ENCODE measurements around the gene SPTBN2.
"Not testable (repeated sequence)": the region's sequence is repeated elsewhere in the genome, so short reads cannot be mapped to it uniquely, and the experiment has no call there.

Gene SPTBN2
- 0 to 1.1 (median 0.27) reads per million in 3 experiments for total RNA-seq

GRCh38 chr11:66728693-66729385 lies at the start of gene SPTBN2:
SPTBN2 (minus strand) TSS chr11:66729216; CDS start chr11:66721240, 7,976 bp downstream.
- DNase-seq, result no peak

DNA sequence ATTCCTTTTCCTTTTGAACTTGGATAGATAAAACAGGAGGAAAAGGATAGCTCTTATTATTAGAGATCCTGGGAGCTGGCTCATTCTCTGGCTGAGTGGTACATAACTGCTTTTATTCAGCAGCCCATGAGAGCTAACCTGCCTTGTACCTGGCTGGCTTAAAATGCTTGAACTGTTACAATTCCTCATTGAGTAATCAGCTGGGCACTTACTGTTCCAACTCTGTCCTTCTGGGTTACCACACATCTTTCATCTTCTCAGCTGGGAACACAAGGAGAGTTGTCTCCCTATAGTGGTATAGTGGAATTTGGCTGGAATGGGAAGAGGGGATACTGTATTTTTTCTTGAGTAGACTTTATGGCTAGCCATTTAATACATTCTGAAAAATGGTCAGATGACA lies 39.8 kb upstream of the SPTBN2 start:
- DNase-seq, result no peak

GRCh38 chr11:66768088-66768521 lies 39.1 kb upstream of the SPTBN2 start:
- no peak for DNase-seq

DNA sequence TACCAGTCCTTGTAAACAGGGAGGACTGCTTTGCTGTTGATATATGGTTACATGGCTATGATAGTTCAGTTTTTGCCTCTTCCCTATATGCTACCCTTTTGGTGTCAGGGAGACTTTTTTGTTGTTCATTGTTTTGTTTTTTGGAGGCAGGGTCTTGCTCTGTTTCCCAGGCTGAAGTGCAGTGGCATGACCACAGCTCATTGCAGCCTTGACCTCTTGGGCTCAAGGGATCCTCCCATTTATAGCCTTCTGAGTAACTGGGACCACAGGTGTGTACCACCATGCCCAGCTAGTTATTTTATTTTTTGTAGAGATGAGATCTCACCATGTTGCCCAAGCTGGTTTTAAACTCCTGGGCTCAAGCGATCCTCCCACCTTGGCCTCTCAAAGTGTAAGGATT lies 38.6 kb upstream of the SPTBN2 start:
- no peak for DNase-seq

- no peak for DNase-seq
These were observed 37.7 kb upstream of the SPTBN2 start for GRCh38 chr11:66766681-66767080.

GRCh38 chr11:66762088-66762487 lies 33.1 kb upstream of the SPTBN2 start:
- no peak for DNase-seq

DNA sequence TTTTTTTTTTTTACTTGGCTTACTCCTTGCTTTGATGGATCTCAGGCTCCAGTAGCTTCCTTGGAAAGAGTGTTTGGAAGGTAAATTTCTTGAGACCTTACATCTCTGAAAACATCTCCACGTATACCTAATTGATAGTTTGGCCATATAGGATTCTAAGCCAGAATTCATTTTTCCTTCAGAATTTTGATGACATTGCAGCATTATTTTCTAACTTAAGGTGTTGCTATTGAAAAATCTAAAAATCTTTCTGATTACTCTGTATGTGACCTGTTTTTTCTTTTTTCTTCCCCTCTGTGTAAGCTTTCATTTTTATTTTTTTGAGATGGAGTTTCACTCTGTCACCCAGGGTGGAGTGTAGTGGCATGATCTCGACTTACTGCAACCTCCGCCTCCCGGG lies 23.1 kb upstream of the SPTBN2 start:
- no peak for DNase-seq

GRCh38 chr11:66749091-66749490 lies 20.1 kb upstream of the SPTBN2 start:
- no peak for DNase-seq

DNA sequence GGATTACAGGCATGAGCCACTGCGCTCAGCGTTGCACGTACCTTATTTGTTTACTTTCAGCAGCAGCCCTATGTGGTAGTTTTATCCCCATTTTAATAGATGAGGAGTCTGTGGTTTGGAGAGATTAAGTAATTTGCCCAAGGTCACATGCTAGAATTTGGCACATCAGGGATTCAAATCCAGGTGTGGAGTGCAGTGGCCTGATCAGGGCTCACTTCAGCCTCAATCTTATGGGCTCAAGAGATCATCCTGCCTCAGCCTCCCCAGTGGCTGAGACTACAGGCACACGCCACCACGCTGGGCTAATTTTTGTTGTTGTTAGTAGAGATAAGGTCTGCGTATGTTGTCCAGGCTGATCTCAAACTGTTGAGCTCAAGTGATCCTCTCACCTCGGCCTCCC lies 18.5 kb upstream of the SPTBN2 start:
- DNase-seq, result no peak

DNA sequence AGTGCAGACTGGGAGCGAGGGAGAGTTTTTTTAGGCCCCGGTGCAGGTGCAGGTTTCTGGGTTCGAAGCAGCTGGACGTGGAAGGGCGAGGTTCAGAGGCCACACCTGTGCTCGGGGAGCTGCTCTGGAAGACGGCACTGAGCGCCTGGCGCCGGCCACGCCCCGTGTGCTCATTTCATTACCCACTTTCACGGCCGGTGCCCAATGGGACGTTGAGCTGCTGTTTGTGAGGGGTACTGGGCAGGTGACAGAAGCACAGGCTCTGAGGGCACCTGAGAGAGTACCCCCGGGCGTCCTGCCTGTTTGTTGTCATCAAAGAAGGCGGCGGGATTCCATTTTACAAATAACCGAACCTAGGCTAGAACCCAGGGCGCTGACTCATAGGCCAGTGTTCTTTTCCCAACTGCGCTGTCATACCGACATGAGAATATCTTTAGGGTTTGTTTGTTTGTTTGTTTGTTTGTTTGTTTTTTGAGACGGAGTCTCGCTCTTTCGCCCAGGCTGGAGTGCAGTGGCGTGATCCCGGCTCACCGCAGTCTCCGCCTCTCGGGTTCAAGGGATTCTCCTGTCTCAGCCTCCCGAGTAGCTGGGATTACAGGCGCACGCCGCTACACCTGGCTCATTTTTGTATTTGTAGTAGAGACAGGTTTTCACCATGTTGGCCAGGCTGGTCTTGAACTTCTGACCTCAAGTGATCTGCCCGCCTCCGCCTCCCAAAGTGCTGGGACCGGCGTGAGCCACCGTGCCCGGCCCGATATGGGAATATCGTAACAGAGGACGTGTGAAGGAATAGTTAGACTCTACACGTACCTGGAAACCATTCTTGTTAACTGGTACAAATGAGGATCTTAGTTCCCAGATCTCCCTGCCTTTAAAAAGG lies 16.6 kb upstream of the SPTBN2 start:
- DNase-seq, result peak; percentile 25

- peak; percentile 90 for DNase-seq
These were observed 15.7 kb upstream of the SPTBN2 start for GRCh38 chr11:66744485-66745355.

DNA sequence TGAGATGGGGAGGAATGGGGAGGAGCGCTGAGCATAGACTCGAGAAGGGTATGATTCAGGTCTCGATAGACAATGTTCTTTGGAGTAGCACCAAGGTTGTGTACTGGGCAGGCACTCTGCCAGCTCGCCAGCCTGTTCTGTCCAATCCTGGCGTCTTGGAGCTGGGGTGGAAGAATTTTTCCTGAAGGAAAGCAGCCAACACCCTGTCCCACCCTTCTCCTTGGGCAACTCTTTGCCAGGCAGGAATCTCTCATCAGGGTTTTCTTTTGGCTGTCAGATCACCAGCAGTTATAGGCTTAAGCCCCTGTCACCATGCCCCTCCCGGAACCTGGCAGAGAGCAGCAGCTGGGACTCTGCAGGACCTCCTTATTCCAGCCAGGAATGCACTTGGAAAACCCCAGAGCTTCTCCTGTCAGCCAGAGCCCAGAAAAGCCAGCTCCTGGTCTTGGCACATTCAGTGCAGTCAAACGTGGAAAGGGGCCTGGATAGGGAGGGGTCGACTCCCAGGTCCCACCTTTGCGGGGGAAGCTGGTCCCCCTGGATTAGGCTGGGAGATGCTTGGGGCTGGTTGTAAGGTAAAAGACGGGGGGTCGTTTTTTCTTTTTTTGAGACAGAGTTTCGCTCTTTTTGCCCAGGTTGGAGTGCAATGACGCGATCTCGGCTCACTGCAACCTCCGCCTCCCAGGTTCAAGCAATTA lies 14.4 kb upstream of the SPTBN2 start:
- no peak for DNase-seq

GRCh38 chr11:66741153-66741552 lies 12.1 kb upstream of the SPTBN2 start:
- DNase-seq, result no peak

DNA sequence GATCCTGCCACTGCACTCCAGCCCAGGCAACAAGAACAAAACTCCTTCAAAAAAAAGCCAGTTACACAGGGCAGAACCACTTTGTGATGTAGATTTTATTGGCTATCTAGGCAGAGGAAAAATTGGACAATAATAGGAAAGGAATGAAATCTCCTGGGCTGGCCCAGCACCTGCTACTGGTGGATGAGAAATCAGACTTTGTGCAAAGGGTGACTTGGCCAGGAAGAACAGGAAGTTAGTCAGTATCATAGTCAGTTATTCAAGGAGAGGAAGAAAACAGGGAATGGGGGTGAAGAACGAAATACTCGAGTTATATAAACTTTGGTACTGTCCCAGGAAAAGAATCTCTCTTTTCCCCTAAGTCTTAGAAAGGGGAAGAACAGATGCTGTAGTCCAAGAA lies 11.0 kb upstream of the SPTBN2 start:
- no peak for DNase-seq

GRCh38 chr11:66734215-66734614 lies 5.2 kb upstream of the SPTBN2 start:
- no peak for DNase-seq

DNA sequence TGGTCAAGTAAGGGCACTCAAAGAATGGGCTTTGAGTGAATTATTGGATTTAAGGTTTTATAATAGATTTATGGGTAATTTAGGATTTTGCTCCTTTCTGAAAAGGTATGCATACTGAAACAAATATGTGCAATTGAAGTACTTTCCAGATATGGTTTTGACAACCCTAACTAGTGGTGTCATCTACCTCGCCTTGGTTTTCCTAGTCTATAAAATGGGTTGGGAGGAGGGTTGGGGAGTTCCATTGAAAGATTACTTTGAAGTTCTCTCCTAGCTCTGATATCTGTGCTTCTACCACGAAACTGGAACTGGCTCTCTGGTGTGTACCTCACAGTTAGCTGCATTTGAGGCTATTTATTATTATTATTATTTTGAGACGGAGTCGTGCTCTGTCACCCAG lies 431 bp upstream of the SPTBN2 start:
- DNase-seq, result no peak

GRCh38 chr11:66728038-66728692 lies 851 bp downstream of the SPTBN2 start:
- no peak for DNase-seq

DNA sequence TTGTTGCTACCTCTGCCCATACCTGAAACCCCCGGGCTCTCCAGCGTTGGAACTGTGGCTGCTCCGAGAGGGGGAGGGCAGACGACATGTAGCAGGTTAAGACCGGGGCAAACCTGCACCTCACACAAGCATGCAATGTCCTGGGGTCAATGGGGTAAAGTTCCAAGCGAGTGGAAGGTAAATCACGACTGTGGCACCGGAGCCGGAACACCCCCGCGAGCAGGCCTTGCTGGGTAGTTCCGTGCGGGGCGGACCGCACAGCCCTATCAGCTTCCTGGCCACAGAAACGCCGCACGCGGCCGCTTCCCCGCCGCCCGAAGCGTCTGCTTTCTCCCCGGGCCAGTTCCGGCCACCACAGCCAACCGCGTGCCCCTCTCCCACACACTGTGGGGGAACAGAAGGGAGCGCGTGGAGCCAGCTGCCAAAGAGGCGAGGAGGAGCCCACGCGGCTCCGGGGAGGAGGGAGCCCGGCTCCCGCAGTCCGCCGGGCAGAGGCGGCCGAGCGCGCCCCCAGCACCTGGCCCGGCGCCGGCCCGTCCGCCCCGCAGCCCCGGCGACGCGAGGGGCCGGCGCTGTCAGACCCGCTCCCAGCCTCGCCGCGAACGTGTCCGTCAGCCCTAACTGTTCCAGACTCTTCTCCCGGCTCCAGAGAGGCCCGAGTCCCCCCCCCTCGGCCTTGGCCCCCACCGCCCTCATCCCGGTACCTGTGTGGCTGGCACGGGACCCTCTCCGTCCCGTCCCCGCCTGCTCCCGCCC lies 1.6 kb downstream of the SPTBN2 start:
- peak; percentile 17 for DNase-seq

DNA sequence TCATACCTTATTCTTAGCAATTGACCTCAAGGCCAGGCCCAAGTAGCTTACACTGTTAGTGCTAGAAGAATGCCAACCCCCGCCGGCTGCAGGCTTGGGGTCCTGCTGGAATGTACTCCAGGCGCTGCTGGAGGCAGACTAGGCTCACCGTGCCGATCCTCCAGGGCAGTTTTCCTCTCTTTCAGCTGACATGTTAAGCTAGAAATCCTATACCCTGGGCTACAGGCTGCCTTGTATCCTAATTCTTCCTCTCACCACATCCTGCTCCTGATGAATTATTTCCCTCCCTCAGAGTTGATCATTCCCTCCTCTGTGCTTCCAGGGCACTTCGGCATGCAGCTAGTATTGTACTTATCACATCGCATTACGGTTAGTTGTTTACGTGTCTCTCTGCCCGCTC lies 3.4 kb downstream of the SPTBN2 start:
- no peak for DNase-seq

- DNase-seq, result no peak
These were observed 3.9 kb downstream of the SPTBN2 start for GRCh38 chr11:66725114-66725513.

- DNase-seq, result not testable (repeated sequence)
These were observed 4.8 kb downstream of the SPTBN2 start for GRCh38 chr11:66724167-66724566.

Measured in central memory CD4-positive, alpha-beta T cell (primary cell).